H7 (cell line): ENCODE results near the gene SLC5A4. TPM values are rescaled to one million over a fixed set of nuclear protein-coding genes. Genes with fewer than 3 reads are reported as not detected.

Experiments
- DNase-seq: peaks from one replicate; pipeline ENCODE4 v3.0.0; 2012
- H3K27me3 ChIP-seq: 2 replicates; pipeline ENCODE4 v1.6.0; 2011; ENCODE audit warnings: mild to moderate bottlenecking, low read length; ENCODE audit not compliant: control insufficient read depth, insufficient read depth
- H3K36me3 ChIP-seq: replicated peaks from 2 replicates; pipeline ENCODE4 v1.5.1; 2011; ENCODE audit warnings: low read length; ENCODE audit not compliant: control insufficient read depth, insufficient read depth
- H3K4me3 ChIP-seq: 2 replicates; pipeline ENCODE4 v1.5.1; 2011; ENCODE audit warnings: low read depth, mild to moderate bottlenecking, control low read depth, low read length, moderate library complexity; ENCODE audit not compliant: insufficient read depth
- total RNA-seq: library from RNA; depleted of rRNA; stranded (reverse); fragments of >200 nt; shearing (Covaris generic); gene quantifications from 2 replicates; pipeline ENCODE4 v1.2.3, GENCODE V29; 2014

The SLC5A4 gene
- total RNA-seq, 1 experiment from 2014 or later, result not detected

GRCh38 chr22:32248276-32248675, 6.9 kb downstream of the SLC5A4 start:
- Histone ChIP-seq H3K4me3 (no peak overlapping the region), H3K36me3 (no peaks in the 10 kb centered on the region), H3K27me3 (no peaks in the 10 kb centered on the region)
- DNase-seq, result no peak

GRCh38 chr22:32246166-32246565, 9.0 kb downstream of the SLC5A4 start:
- no peak for DNase-seq
- H3K4me3 ChIP-seq, result no peak overlapping the region
- H3K27me3 ChIP-seq, result no peaks in the 10 kb centered on the region
- no peaks in the 10 kb centered on the region for H3K36me3 ChIP-seq

DNA sequence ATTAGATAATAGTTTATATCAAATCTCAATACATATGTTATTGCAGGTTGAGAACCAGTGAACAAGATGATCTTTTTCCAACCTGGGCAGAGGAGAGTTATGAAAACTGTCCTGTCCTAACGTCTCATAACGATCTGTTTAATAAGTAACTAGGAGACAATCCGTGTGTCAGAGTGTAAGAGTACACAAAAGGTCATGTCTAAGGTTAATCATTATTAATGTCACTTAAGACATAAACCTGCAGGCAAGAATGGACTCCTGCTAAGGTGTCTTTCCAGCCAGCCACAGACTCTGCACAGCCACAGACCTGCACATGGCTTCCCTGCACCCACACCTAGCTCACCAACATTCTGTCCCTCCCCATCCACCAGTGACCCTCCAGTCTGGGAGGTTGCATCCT, 10.1 kb downstream of the SLC5A4 start:
- Histone ChIP-seq H3K36me3 (no peaks in the 10 kb centered on the region), H3K27me3 (no peaks in the 10 kb centered on the region), H3K4me3 (no peak overlapping the region)
- DNase-seq, result no peak

GRCh38 chr22:32244547-32244946, 10.6 kb downstream of the SLC5A4 start:
- no peak for DNase-seq
- Histone ChIP-seq H3K27me3 (no peaks in the 10 kb centered on the region), H3K4me3 (no peak overlapping the region), H3K36me3 (no peaks in the 10 kb centered on the region)

- Histone ChIP-seq H3K27me3 (no peaks in the 10 kb centered on the region), H3K36me3 (no peaks in the 10 kb centered on the region), H3K4me3 (no peak overlapping the region)
- DNase-seq, result no peak
Measured at GRCh38 chr22:32240461-32240860, 14.7 kb downstream of the SLC5A4 start.

GRCh38 chr22:32237906-32238305, 17.2 kb downstream of the SLC5A4 start:
- no peaks in the 10 kb centered on the region for H3K27me3 ChIP-seq
- H3K4me3 ChIP-seq, result no peak overlapping the region
- DNase-seq, result no peak
- H3K36me3 ChIP-seq, result no peaks in the 10 kb centered on the region

- no peaks in the 10 kb centered on the region for H3K27me3 ChIP-seq
- no peaks in the 10 kb centered on the region for H3K36me3 ChIP-seq
- no peak overlapping the region for H3K4me3 ChIP-seq
- DNase-seq, result no peak
Measured at GRCh38 chr22:32236970-32237369, 18.2 kb downstream of the SLC5A4 start.

DNA sequence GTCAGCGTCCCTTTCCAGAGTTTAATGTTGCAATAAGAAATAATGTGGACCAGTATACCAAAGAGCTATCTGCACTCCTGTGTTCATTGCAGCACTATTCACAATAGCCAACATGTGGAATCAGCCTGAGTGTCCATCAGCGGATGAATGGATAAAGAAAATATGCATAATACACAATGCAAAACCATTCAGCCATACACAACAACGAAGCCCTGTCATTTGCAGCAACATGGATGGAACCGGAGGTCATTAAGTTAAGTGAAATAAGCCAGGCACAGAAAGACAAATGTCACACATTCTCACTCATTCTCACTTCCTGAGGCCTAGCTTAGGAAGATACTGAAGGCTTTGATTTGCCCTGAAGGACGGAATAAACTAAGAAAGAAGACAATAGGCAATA, 22.1 kb downstream of the SLC5A4 start:
- H3K27me3 ChIP-seq, result no peaks in the 10 kb centered on the region
- no peak overlapping the region for H3K4me3 ChIP-seq
- no peak for DNase-seq
- H3K36me3 ChIP-seq, result no peaks in the 10 kb centered on the region

GRCh38 chr22:32232191-32232830, 22.8 kb downstream of the SLC5A4 start:
- no peak for DNase-seq
- Histone ChIP-seq H3K36me3 (no peaks in the 10 kb centered on the region), H3K27me3 (no peaks in the 10 kb centered on the region), H3K4me3 (no peak overlapping the region)

- Histone ChIP-seq H3K36me3 (no peaks in the 10 kb centered on the region), H3K27me3 (no peaks in the 10 kb centered on the region), H3K4me3 (no peak overlapping the region)
- no peak for DNase-seq
Measured at GRCh38 chr22:32226326-32227104, 28.6 kb downstream of the SLC5A4 start.

DNA sequence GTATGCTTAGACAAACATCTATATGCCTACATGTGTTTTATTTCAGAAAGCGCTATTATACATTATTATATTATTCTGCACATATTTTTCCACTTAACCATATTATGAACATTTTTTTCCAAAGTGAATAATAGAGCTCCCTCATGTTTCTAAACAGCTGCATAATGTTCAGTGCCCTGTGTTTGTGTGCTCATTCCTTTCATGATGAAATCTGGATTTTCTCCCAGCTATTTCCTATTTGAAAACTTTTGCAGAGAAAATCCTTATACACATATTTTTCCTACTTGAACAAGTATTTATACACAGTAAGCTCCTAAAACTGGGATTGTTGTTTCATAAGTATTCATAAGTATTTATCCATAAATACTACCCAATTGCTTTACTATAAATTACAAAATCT, 32.2 kb downstream of the SLC5A4 start:
- Histone ChIP-seq H3K36me3 (no peaks in the 10 kb centered on the region), H3K4me3 (no peak overlapping the region), H3K27me3 (no peaks in the 10 kb centered on the region)
- no peak for DNase-seq

DNA sequence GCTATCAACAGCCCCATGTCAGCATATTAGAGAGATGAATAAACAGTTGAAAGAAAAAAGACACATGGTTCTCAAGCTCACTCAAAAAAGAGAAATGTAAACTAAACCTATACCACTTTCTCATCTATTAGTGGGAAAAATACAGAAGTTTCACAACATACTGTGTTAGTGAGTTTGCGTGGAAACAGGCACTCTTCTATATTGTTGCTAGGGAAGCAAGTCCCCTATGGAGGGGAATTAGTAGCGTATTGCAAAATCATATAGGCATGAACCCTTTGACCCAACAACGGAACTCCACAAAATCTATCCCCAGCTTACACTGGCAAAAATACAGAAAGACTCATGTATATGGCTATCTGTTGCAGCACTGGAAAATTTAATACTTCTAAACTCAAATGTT, 36.1 kb downstream of the SLC5A4 start:
- Histone ChIP-seq H3K36me3 (no peaks in the 10 kb centered on the region), H3K27me3 (no peaks in the 10 kb centered on the region), H3K4me3 (no peak overlapping the region)
- DNase-seq, result no peak

DNA sequence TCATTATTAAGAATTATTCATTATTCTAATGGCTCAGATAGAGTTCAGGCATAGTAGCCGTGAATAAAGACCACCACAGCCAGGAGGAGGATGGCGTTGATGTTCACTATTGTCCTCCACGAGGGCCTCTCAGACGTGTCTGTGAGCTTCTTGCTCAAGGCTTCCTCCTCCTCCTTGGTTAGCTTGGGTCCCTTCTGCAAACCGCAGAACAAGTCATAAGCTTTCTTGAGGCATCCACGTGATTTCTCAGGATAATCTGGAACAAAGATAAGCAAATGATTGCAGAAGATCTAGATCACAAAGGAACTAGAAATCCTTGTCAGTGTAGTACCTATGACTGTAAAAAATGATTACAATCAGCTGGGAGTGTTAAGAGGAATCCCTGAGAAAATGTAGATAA, 36.7 kb downstream of the SLC5A4 start:
- no peak overlapping the region for H3K4me3 ChIP-seq
- no peaks in the 10 kb centered on the region for H3K36me3 ChIP-seq
- no peaks in the 10 kb centered on the region for H3K27me3 ChIP-seq
- DNase-seq, result no peak

GRCh38 chr22:32217465-32217864, 37.7 kb downstream of the SLC5A4 start:
- H3K27me3 ChIP-seq, result no peaks in the 10 kb centered on the region
- no peaks in the 10 kb centered on the region for H3K36me3 ChIP-seq
- DNase-seq, result no peak
- no peak overlapping the region for H3K4me3 ChIP-seq

GRCh38 chr22:32216911-32217310, 38.2 kb downstream of the SLC5A4 start:
- Histone ChIP-seq H3K36me3 (no peaks in the 10 kb centered on the region), H3K4me3 (no peak overlapping the region), H3K27me3 (no peaks in the 10 kb centered on the region)
- DNase-seq, result no peak
